ENCODE data around the gene MEGF11.
A peak's percentile ranks its signal among the peaks of the same experiment; 100 is the strongest.

DNA sequence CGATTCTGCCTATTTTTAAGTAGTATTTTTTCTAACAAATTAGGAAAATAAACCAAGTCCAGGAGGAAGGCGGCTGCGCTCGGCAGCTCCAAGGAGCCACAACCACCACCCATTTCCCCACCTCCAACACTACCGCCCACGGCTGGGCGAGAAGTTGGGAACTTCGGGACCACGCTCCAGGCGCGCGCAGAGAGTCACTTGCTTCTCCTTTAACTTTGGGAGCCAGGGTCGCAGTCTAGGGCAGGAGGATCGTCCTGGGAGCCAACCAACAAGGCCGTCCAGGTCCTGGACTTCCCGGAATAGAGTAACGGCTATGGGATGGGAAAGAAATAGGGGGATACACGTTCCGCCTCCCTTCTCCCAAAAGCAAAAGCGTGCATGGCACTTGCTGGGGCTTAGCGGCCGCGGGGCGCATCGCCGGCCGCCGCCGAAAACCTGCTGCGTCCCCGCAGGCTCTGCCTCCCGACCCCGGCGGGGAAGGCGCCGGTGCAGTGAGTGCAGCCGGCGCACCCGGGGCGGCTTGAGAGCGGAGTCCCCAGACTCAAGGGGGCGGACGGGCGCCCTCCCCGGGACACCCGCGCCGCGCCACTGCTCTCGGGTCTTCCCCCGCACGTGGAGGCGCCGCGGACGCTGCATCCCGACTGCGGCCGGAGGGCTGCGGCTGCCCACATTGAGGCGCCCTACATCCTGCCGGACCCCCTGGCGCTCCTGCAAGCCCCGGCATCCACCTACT, 699 bp downstream of the MEGF11 start:
- TF ChIP-seq, protein P1, sequence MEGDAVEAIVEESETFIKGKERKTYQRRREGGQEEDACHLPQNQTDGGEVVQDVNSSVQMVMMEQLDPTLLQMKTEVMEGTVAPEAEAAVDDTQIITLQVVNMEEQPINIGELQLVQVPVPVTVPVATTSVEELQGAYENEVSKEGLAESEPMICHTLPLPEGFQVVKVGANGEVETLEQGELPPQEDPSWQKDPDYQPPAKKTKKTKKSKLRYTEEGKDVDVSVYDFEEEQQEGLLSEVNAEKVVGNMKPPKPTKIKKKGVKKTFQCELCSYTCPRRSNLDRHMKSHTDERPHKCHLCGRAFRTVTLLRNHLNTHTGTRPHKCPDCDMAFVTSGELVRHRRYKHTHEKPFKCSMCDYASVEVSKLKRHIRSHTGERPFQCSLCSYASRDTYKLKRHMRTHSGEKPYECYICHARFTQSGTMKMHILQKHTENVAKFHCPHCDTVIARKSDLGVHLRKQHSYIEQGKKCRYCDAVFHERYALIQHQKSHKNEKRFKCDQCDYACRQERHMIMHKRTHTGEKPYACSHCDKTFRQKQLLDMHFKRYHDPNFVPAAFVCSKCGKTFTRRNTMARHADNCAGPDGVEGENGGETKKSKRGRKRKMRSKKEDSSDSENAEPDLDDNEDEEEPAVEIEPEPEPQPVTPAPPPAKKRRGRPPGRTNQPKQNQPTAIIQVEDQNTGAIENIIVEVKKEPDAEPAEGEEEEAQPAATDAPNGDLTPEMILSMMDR (IDR thresholded peaks at IDR 0.05) = no peak
- TF ChIP-seq EZH2 (IDR thresholded peaks at IDR 0.05) (peak; percentile 90), EZH2phosphoT487 (IDR thresholded peaks at IDR 0.05) (no peak)

All from neural progenitor cell (in vitro differentiated cells).